CD4-positive, alpha-beta memory T cell (primary cell): ENCODE results near the gene SEC14L3. TPM values are rescaled to one million over a fixed set of nuclear protein-coding genes. Genes with fewer than 3 reads are reported as not detected.

Source experiments
- CTCF ChIA-PET: fragments of 350-600 bp; sonication (Branson Sonifier 250); formaldehyde crosslinking; loops from one replicate; lab custom pipeline; 2021; ENCODE audit warnings: inconsistent platforms; ENCODE audit not compliant: partially characterized antibody; lab: Charles Lee
- POLR2A ChIA-PET: fragments of 350-600 bp; sonication (Branson Sonifier 250); formaldehyde crosslinking; loops from one replicate; lab custom pipeline; 2021; ENCODE audit not compliant: partially characterized antibody; lab: Charles Lee
- DNase-seq, 5 donors: peaks; one replicate each; pipeline versions ENCODE4 v3.0.0 to v3.0.0-alpha.2; 2020 to 2022; ENCODE audit warnings: mixed read lengths in 1 of 5
- H3K27ac ChIP-seq: one replicate; pipeline ENCODE4 v1.7.0; 2013; ENCODE audit warnings: low read depth, low read length
- H3K27me3 ChIP-seq: 2 replicates; pipeline ENCODE4 v1.7.0; 2013; ENCODE audit warnings: mild to moderate bottlenecking, low read length, moderate library complexity; ENCODE audit not compliant: insufficient read depth
- H3K36me3 ChIP-seq: 2 replicates; pipeline ENCODE4 v1.7.0; 2013; ENCODE audit warnings: mild to moderate bottlenecking, low read length, moderate library complexity; ENCODE audit not compliant: insufficient read depth
- H3K4me1 ChIP-seq: 2 replicates; pipeline ENCODE4 v1.7.0; 2013; ENCODE audit warnings: mild to moderate bottlenecking, low read length, moderate library complexity; ENCODE audit not compliant: insufficient read depth
- H3K4me3 ChIP-seq, 2 donors: one replicate each; pipeline ENCODE4 v1.7.0; 2013; ENCODE audit warnings: low read length in 2 of 2, mild to moderate bottlenecking in 1 of 2
- H3K9me3 ChIP-seq, 2 donors: one replicate each; pipeline ENCODE4 v1.7.0; 2013; ENCODE audit warnings: low read length in 2 of 2, control low read depth in 1 of 2; ENCODE audit not compliant: control insufficient read depth in 1 of 2
- H3K27ac Mint-ChIP-seq, 7 donors: one replicate each; pipeline ENCODE4 v1.8.0; 2020 to 2021; ENCODE audit warnings: mixed read lengths in 7 of 7, mild to moderate bottlenecking in 6 of 7, inconsistent platforms in 3 of 7, moderate library complexity in 3 of 7
- H3K27me3 Mint-ChIP-seq, 2 donors: one replicate each; pipeline ENCODE4 v1.8.0; 2020 to 2021; ENCODE audit warnings: mixed read lengths in 2 of 2
- H3K36me3 Mint-ChIP-seq, 2 donors: one replicate each; pipeline ENCODE4 v1.8.0; 2020 to 2021; ENCODE audit warnings: mixed read lengths in 2 of 2, inconsistent platforms in 1 of 2, mild to moderate bottlenecking in 1 of 2
- H3K4me1 Mint-ChIP-seq, 4 donors: one replicate each; pipeline ENCODE4 v1.8.0; 2020 to 2021; ENCODE audit warnings: mixed read lengths in 4 of 4, mild to moderate bottlenecking in 1 of 4
- H3K4me3 Mint-ChIP-seq, 8 donors: one replicate each; pipeline ENCODE4 v1.8.0; 2020 to 2021; ENCODE audit warnings: mixed read lengths in 8 of 8, mild to moderate bottlenecking in 7 of 8, moderate library complexity in 6 of 8, inconsistent platforms in 3 of 8
- H3K9me3 Mint-ChIP-seq, 8 donors: one replicate each; pipeline ENCODE4 v1.8.0; 2020 to 2021; ENCODE audit warnings: mixed read lengths in 8 of 8, mild to moderate bottlenecking in 5 of 8, inconsistent platforms in 3 of 8, moderate library complexity in 1 of 8
- intact Hi-C: fragments of 100-400 bp; cut with micrococcal nuclease; formaldehyde crosslinking; loops from one replicate; pipeline ENCODE4 v1.15.1; 2023
- polyA plus RNA-seq, 2 donors: library from polyadenylated mRNA; unstranded; fragments of 300-500 nt; fragmentation: Illumina TruSeq; gene quantifications; one replicate each; pipeline ENCODE4 v1.2.3, GENCODE V29; 2021
- total RNA-seq, 2 experiments: library from RNA; stranded (reverse); gene quantifications; one replicate each; pipeline ENCODE4 v1.2.3, GENCODE V29; 2021

Gene SEC14L3
- total and polyA plus RNA-seq, 4 experiments from 2014 or later: not detected

DNA sequence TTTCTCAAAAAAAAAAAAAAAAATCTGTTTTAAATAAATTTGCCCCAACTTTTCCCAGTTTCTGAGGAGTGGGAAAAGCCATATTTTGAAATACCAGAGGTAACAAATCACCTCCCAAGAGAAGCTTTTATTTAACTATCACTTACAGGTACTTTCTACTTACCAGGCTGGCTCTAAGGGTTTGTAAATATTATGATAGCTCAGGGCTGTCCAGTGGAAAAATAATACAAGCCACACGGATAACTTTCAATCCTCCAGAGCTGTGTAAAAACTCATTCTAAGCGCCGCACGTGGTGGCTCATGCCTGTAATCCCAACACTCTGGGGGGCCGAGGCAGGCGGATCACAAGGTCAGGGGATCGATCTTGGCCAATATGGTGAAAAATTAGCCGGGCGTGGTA is 39.3 kb upstream of the SEC14L3 start:
- Histone ChIP-seq H3K27ac (no peak overlapping the region), H3K36me3 (no peaks in the 10 kb centered on the region), H3K27me3 (no peaks in the 10 kb centered on the region), H3K4me1 (no peaks in the 10 kb centered on the region), H3K9me3 (no peaks in the 10 kb centered on the region), H3K4me3 (no peak overlapping the region)
- no peak for DNase-seq
- CTCF ChIA-PET: interaction anchor here (0.7 kb wide), 2 partner anchors 27 to 389 kb away, joined by 4 read pairs; no protein-coding TSS in a partner anchor
- Mint-ChIP-seq H3K4me1 (no peaks in the 10 kb centered on the region), H3K4me3 (no peak overlapping the region), H3K27ac (no peak overlapping the region), H3K9me3 (no peaks in the 10 kb centered on the region), H3K27me3 (peaks cover 4 to 7% of the 10 kb centered on the region in 2 donors), H3K36me3 (no peaks in the 10 kb centered on the region)
- intact Hi-C loops: no loop called here
- POLR2A ChIA-PET: no interaction called here

DNA sequence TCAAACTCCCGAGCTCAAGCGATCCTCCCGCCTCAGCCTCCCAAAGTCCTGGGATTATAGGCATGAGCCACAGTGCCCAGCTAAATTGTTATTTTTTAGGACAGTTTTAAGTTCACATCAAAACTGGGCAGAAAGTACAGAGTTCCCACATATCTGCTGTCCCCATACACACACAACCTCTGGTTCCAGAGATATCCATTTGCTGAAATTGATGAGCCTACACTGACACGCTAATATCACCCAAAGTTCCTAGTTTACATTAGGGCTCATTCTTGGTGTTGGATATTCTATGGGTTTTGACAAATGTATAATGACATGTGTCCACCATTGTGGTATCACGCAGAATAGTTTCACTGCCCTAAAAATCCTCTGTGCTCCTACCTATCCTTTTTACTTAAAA is 36.4 kb upstream of the SEC14L3 start:
- Histone ChIP-seq H3K36me3 (no peaks in the 10 kb centered on the region), H3K4me1 (no peaks in the 10 kb centered on the region), H3K9me3 (no peaks in the 10 kb centered on the region), H3K27ac (no peak overlapping the region), H3K4me3 (no peak overlapping the region), H3K27me3 (peaks cover 5% of the 10 kb centered on the region)
- Mint-ChIP-seq H3K4me3 (no peak overlapping the region), H3K4me1 (peaks cover 0 to 1% (median 0%) of the 10 kb centered on the region in 4 donors), H3K27me3 (peaks cover 17 to 18% of the 10 kb centered on the region in 2 donors), H3K27ac (no peak overlapping the region), H3K36me3 (no peaks in the 10 kb centered on the region), H3K9me3 (no peaks in the 10 kb centered on the region)
- CTCF ChIA-PET: no interaction called here
- no peak for DNase-seq
- POLR2A ChIA-PET: no interaction called here
- intact Hi-C loops: no loop called here

DNA sequence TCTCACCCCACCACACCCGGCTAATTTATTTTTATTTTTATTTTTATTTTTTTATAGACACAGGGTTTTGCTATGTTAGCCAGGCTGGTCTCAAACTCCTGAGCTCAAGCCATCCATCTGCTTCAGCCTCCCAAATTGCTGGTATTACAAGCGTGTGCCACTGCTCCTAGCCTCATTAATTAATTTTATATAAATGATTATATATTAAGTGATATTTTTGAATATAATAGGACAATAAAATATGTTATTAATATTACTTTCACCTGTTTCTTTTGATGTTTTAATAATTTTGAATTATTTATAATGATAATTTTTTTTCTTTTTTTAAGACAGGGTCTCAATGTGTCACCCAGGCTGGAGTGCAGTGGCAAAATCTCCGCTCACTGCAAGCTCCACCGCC is 35.9 kb upstream of the SEC14L3 start:
- peaks cover 21% of the 10 kb centered on the region in 2 donors for H3K27me3 Mint-ChIP-seq
- peaks cover 5% of the 10 kb centered on the region for H3K27me3 ChIP-seq
- intact Hi-C loops: no loop called here

DNA sequence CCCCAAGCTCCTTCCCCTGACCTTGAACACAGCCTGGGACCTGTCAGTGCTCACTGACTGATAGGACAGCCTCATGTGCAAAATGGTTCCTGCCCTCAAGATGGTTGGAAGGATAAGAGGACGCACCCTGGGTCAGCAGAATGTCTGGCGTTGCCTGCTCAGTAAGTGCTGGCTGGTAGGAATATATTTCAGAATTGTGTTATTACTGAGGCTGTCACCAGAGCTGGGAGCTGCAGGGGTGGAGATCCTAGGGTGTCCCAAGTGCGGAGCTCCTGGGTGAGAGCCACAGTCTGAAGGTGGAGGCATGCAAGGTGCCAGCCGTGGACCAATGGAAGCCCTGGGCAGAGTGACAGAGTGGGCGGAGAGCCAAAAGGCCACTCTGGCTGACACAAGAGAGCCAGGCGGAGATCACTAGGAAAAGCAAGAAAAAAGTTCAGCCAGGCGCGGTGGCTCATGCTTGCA is 34.7 kb upstream of the SEC14L3 start:
- Mint-ChIP-seq H3K4me1 (peaks cover 0 to 1% (median 0%) of the 10 kb centered on the region in 4 donors), H3K36me3 (no peaks in the 10 kb centered on the region), H3K27ac (no peak overlapping the region), H3K4me3 (no peak overlapping the region), H3K27me3 (peaks cover 21 to 22% of the 10 kb centered on the region in 2 donors), H3K9me3 (no peaks in the 10 kb centered on the region)
- POLR2A ChIA-PET: no interaction called here
- intact Hi-C loops: no loop called here
- H3K4me1 ChIP-seq: no peaks in the 10 kb centered on the region
- no peaks in the 10 kb centered on the region for H3K9me3 ChIP-seq
- H3K27ac ChIP-seq: no peak overlapping the region
- no peak overlapping the region for H3K4me3 ChIP-seq
- CTCF ChIA-PET: no interaction called here
- H3K27me3 ChIP-seq: peaks cover 5% of the 10 kb centered on the region
- H3K36me3 ChIP-seq: no peaks in the 10 kb centered on the region
- no peak for DNase-seq

More for the DNA sequence above, 35.9 kb upstream of the SEC14L3 start:
- DNase-seq: no peak
- peaks cover 0 to 1% (median 0%) of the 10 kb centered on the region in 4 donors for H3K4me1 Mint-ChIP-seq
- ChIA-PET CTCF (no interaction called here), POLR2A (no interaction called here)
- no peak overlapping the region for H3K4me3 Mint-ChIP-seq
- H3K9me3 Mint-ChIP-seq: no peaks in the 10 kb centered on the region
- Histone ChIP-seq H3K9me3 (no peaks in the 10 kb centered on the region), H3K27ac (no peak overlapping the region), H3K36me3 (no peaks in the 10 kb centered on the region), H3K4me1 (no peaks in the 10 kb centered on the region), H3K4me3 (no peak overlapping the region)
- H3K27ac Mint-ChIP-seq: no peak overlapping the region
- H3K36me3 Mint-ChIP-seq: no peaks in the 10 kb centered on the region

DNA sequence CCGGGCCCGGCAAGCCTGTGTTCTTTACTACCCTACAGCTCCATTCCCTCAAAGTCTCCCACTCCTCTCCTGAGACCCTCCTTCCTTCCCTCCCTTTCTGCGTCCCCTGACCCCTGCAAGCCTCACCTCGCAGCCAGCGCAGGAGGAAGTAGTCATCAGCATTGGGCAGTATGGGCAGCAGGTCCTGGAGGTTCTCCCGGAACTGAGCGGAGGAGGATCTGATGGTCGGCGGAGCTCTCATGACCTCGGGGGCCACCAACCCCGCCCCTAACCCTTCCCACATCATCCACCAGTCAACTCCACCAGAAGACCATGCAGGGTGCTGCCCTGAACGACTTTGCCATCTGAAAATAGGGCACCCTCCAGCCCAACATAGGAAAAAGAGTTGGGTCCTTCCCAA is 31.7 kb upstream of the SEC14L3 start:
- intact Hi-C loops: no loop called here
- ChIA-PET CTCF (no interaction called here), POLR2A (no interaction called here)
- Histone ChIP-seq H3K36me3 (no peaks in the 10 kb centered on the region), H3K9me3 (no peaks in the 10 kb centered on the region), H3K27ac (no peak overlapping the region), H3K27me3 (peaks cover 5% of the 10 kb centered on the region), H3K4me1 (no peaks in the 10 kb centered on the region), H3K4me3 (no peak overlapping the region)
- H3K36me3 Mint-ChIP-seq: no peaks in the 10 kb centered on the region
- H3K27me3 Mint-ChIP-seq: peaks cover 22 to 25% of the 10 kb centered on the region in 2 donors
- no peak overlapping the region for H3K4me3 Mint-ChIP-seq
- no peak for DNase-seq
- H3K4me1 Mint-ChIP-seq: peaks cover 0 to 1% (median 0%) of the 10 kb centered on the region in 4 donors
- H3K27ac Mint-ChIP-seq: no peak overlapping the region
- no peaks in the 10 kb centered on the region for H3K9me3 Mint-ChIP-seq

DNA sequence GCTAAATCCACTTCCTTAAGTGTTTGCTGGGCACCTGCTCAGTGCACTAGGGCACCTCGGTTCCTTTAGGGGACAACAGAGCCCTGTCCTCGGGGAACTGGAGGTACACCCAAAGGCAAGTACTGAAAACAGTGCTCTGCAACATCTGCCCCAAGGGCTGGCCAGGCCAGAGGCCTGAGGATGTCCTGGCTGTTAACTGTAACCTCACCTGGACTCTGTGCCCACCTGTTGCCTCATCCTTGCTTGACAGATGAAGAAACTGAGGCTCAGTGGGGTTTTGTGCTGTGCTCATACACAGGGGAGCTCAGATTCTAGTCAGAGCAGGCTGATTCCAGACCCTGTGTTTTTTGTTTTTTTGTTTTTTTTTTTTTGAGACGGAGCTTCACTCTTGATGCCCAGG is 31.1 kb upstream of the SEC14L3 start:
- Histone ChIP-seq H3K4me3 (no peak overlapping the region), H3K9me3 (no peaks in the 10 kb centered on the region), H3K4me1 (no peaks in the 10 kb centered on the region), H3K27ac (no peak overlapping the region), H3K27me3 (peaks cover 5% of the 10 kb centered on the region), H3K36me3 (no peaks in the 10 kb centered on the region)
- intact Hi-C loops: no loop called here
- H3K4me3 Mint-ChIP-seq: no peak overlapping the region
- peaks cover 22 to 25% of the 10 kb centered on the region in 2 donors for H3K27me3 Mint-ChIP-seq
- no peaks in the 10 kb centered on the region for H3K36me3 Mint-ChIP-seq
- no peak overlapping the region for H3K27ac Mint-ChIP-seq
- peaks cover 0 to 1% (median 0%) of the 10 kb centered on the region in 4 donors for H3K4me1 Mint-ChIP-seq
- ChIA-PET POLR2A (no interaction called here), CTCF (no interaction called here)
- no peaks in the 10 kb centered on the region for H3K9me3 Mint-ChIP-seq
- no peak for DNase-seq

DNA sequence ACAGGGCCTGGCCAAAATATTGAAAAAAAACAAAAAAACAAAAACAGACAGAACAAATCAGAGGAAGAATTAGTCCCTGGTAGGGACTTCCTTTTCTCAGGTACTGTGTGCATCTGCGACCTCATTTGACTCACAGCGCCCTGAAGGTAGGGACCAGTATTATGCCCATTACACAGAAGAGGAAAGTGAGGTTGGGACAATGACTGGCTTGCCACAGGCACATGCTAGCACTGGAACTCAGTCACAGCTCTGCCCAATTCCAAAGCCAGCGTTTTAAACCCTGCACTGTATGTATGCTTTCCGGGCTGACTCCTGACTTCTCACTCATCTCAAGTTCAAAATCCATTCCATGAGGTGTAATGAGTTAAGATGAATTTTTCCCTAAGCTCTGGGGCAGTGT is 30.3 kb upstream of the SEC14L3 start:
- Mint-ChIP-seq H3K27ac (no peak overlapping the region), H3K36me3 (no peaks in the 10 kb centered on the region), H3K4me1 (peaks cover 0 to 1% (median 0%) of the 10 kb centered on the region in 4 donors), H3K4me3 (no peak overlapping the region), H3K9me3 (no peaks in the 10 kb centered on the region), H3K27me3 (peaks cover 22 to 25% of the 10 kb centered on the region in 2 donors)
- intact Hi-C loops: no loop called here
- H3K27me3 ChIP-seq: peaks cover 5% of the 10 kb centered on the region
- no peaks in the 10 kb centered on the region for H3K9me3 ChIP-seq
- no peak overlapping the region for H3K27ac ChIP-seq
- no peak for DNase-seq
- H3K4me3 ChIP-seq: no peak overlapping the region
- ChIA-PET POLR2A (no interaction called here), CTCF (no interaction called here)
- no peaks in the 10 kb centered on the region for H3K4me1 ChIP-seq
- no peaks in the 10 kb centered on the region for H3K36me3 ChIP-seq
